K562 (cell line): Measurements from ENCODE around the gene PELI2.

ENCODE experiments used
- EP300 ChIP-seq: IDR thresholded peaks from 2 replicates; pipeline ENCODE4 v1.6.1; 2012; ENCODE audit warnings: low read length, improper control_type of control experiment
- FOSL1 ChIP-seq: fragments of 200-800 bp; sonication (Bioruptor generic); conservative IDR thresholded peaks from 2 replicates; pipeline ENCODE4 v1.6.1; 2016; ENCODE audit warnings: missing genetic modification characterization, missing compliant biosample characterization
- GABPA ChIP-seq: fragments of 200-800 bp; sonication (Bioruptor generic); conservative IDR thresholded peaks from 2 replicates; pipeline ENCODE4 v1.6.1; 2016; ENCODE audit warnings: low read depth, missing genetic modification characterization, missing compliant biosample characterization
- HMG20A ChIP-seq: fragments of 450-650 bp; formaldehyde crosslinking; conservative IDR thresholded peaks from 2 replicates; pipeline ENCODE4 v1.4.0; 2020; ENCODE audit warnings: mild to moderate bottlenecking, mixed read lengths
- JUND ChIP-seq, 2 experiments: IDR thresholded peaks; 2 replicates in 1 of 2; 3 replicates in 1 of 2; pipeline ENCODE4 v1.6.1; 2011; ENCODE audit warnings: borderline replicate concordance in 2 of 2, low read depth in 2 of 2, low read length in 2 of 2, improper control_type of control experiment in 1 of 2, missing biosample characterization in 1 of 2, missing genetic modification characterization in 1 of 2, missing genetic modification reagents in 1 of 2
- MCM7 ChIP-seq, 2 experiments: fragments of 450-650 bp; IDR thresholded peaks; 2 replicates each; pipeline ENCODE4 v1.6.1; 2016 to 2018
- NFXL1 ChIP-seq: fragments of 450-650 bp; formaldehyde crosslinking; IDR thresholded peaks from 2 replicates; pipeline ENCODE4 v1.4.0; 2021; ENCODE audit warnings: mild to moderate bottlenecking
- POLR2AphosphoS5 ChIP-seq: IDR thresholded peaks from 2 replicates; pipeline ENCODE4 v1.6.1; 2011; ENCODE audit warnings: mild to moderate bottlenecking, low read depth, low read length, moderate library complexity; ENCODE audit not compliant: control insufficient read depth, insufficient read depth
- SREBF1 ChIP-seq: fragments of 150-350 bp; IDR thresholded peaks from 2 replicates; pipeline ENCODE4 v1.6.1; 2014; ENCODE audit warnings: antibody characterized with exemption, low read depth, low read length, borderline replicate concordance
- SUPT5H ChIP-seq: fragments of 450-650 bp; IDR thresholded peaks from 2 replicates; pipeline ENCODE4 v1.6.1; 2016
- TAF1 ChIP-seq: IDR thresholded peaks from 2 replicates; pipeline ENCODE4 v1.6.1; 2011; ENCODE audit warnings: mild to moderate bottlenecking, low read length, moderate library complexity; ENCODE audit not compliant: insufficient read depth, control insufficient read depth, severe bottlenecking; ENCODE audit errors: extremely low read depth
- TAF15 ChIP-seq: fragments of 200-400 bp; formaldehyde crosslinking; IDR thresholded peaks from 2 replicates; pipeline ENCODE4 v1.6.1; 2017; ENCODE audit warnings: mild to moderate bottlenecking, low read depth, low read length, moderate library complexity
- ZNF140 ChIP-seq: fragments of 250-450 bp; sonication (Bioruptor Pico); IDR thresholded peaks from 2 replicates; pipeline ENCODE4 v1.8.0; 2021; ENCODE audit warnings: moderate library complexity, mild to moderate bottlenecking, inconsistent platforms

GRCh38 chr14:56147986-56148901 is 30.0 kb downstream of the PELI2 start:
- TF ChIP-seq HMG20A (CRISPR knock-in tag) (no peak), EP300 (no peak), SREBF1 (no peak), NFXL1 (CRISPR knock-in tag) (no peak), POLR2AphosphoS5 (no peak), TAF15 (no peak), JUND (IDR thresholded peaks at IDR 0.05; ENCODE audit: borderline replicate concordance, low read depth, low read length) (no peak), JUND (tag; IDR thresholded peaks at IDR 0.05; ENCODE audit: borderline replicate concordance, low read depth, low read length) (no peak), MCM7 (IDR thresholded peaks at IDR 0.05) (no peak), SUPT5H (no peak), TAF1 (no peak), FOSL1 (tag) (no peak), ZNF140 (CRISPR knock-in tag) (no peak), GABPA (tag) (no peak)
